Sigmoid colon (tissue), 7 donors: Measurements from ENCODE around the gene CPE. TPM values are rescaled to one million over a fixed set of nuclear protein-coding genes. Genes with fewer than 3 reads are reported as not detected.

ENCODE experiments used
- DNase-seq: peaks from one replicate; pipeline ENCODE4 v3.0.0-alpha.2; 2019
- H3K27ac ChIP-seq, 4 donors: fragments of 200-600 bp; sonication (generic); one replicate each; pipeline ENCODE4 v1.5.1; 2016 to 2019; ENCODE audit warnings: mild to moderate bottlenecking in 1 of 4
- H3K27me3 ChIP-seq, 3 donors: fragments of 200-600 bp; sonication (generic); one replicate each; pipeline ENCODE4 v1.5.1; 2019; ENCODE audit warnings: mild to moderate bottlenecking in 1 of 3
- H3K36me3 ChIP-seq, 4 donors: fragments of 200-600 bp; sonication (generic); one replicate each; pipeline ENCODE4 v1.5.1; 2016 to 2019
- H3K4me1 ChIP-seq, 4 donors: fragments of 200-600 bp; sonication (generic); one replicate each; pipeline ENCODE4 v1.5.1; 2017 to 2019
- H3K4me3 ChIP-seq, 4 donors: fragments of 200-600 bp; sonication (generic); one replicate each; pipeline ENCODE4 v1.5.1; 2017 to 2019; ENCODE audit warnings: mild to moderate bottlenecking in 2 of 4, moderate library complexity in 1 of 4
- H3K9me3 ChIP-seq, 4 donors: fragments of 200-600 bp in 3 of 4; sonication (generic) in 3 of 4; one replicate each; pipeline versions ENCODE4 v1.5.1 to v1.6.1; 2013 to 2019
- CTCF ChIP-seq, 4 experiments: fragments of 450-650 bp in 3 of 4; fragments of 200-600 bp in 1 of 4; IDR thresholded peaks; one replicate each; pipeline ENCODE4 v1.5.1; 2016 to 2019; ENCODE audit warnings: antibody characterized with exemption in 4 of 4, mild to moderate bottlenecking in 3 of 4, moderate library complexity in 2 of 4
- EP300 ChIP-seq, 4 donors: sonication (generic); formaldehyde crosslinking; IDR thresholded peaks; one replicate each; pipeline ENCODE4 v1.6.1; 2017; ENCODE audit warnings: antibody characterized with exemption in 4 of 4
- POLR2A ChIP-seq, 2 donors: fragments of 450-650 bp; IDR thresholded peaks; one replicate each; pipeline ENCODE4 v1.6.1; 2016; ENCODE audit warnings: antibody characterized with exemption in 2 of 2, mild to moderate bottlenecking in 2 of 2, moderate library complexity in 2 of 2
- POLR2AphosphoS5 ChIP-seq, 4 donors: sonication (generic); formaldehyde crosslinking; IDR thresholded peaks; one replicate each; pipeline ENCODE4 v1.6.1; 2017; ENCODE audit warnings: antibody characterized with exemption in 4 of 4
- WGBS, 2 donors: extraction: QIAGEN DNeasy Blood & Tissue Kit; methylation state at CpG; one replicate each; pipeline ENCODE4 v1.1.7; 2013; 5-methylcytosine and 5-hydroxymethylcytosine counted together
- intact Hi-C: fragments of 100-400 bp; cut with DNase I; formaldehyde crosslinking; loops from one replicate; pipeline ENCODE4 v1.15.1; 2023
- polyA plus RNA-seq, 3 donors: library from polyadenylated mRNA; stranded (reverse); fragments of 200-250 nt; gene quantifications; one replicate each; pipeline ENCODE4 v1.2.3, GENCODE V29; 2013
- total RNA-seq, 4 donors: library from RNA; depleted of rRNA; stranded (reverse); fragments of >200 nt; gene quantifications; one replicate each; pipeline ENCODE4 v1.1.0, GENCODE V29; 2016
- donor health status: healthy with polysubstance abuse.
- donor health status: Bipolar disorder and iron deficiency.
- donor health status: healthy.

Gene CPE
- total and polyA plus RNA-seq, 7 donors = 5.4 to 64.5 (median 31.8) TPM

- TF ChIP-seq CTCF (IDR thresholded peaks at IDR 0.05) (no peak), EP300 (IDR thresholded peaks at IDR 0.05) (no peak), POLR2AphosphoS5 (IDR thresholded peaks at IDR 0.05) (no peak), POLR2A (IDR thresholded peaks at IDR 0.05) (no peak)
- H3K27me3 ChIP-seq = no peaks in the 10 kb centered on the region
- intact Hi-C loops = no loop called here
- no peaks in the 10 kb centered on the region for H3K9me3 ChIP-seq
- no peaks in the 10 kb centered on the region for H3K36me3 ChIP-seq
- DNase-seq = no peak
- peaks cover 0 to 12% (median 8%) of the 10 kb centered on the region in 4 donors for H3K4me1 ChIP-seq
- H3K27ac ChIP-seq = no peak overlapping the region
- WGBS, 2 donors = 36 to 79% methylated on average over 1 of the region's 1 CpG
- no peak overlapping the region for H3K4me3 ChIP-seq
Measured at GRCh38 chr4:165518686-165519085, 139.9 kb downstream of the CPE start.

GRCh38 chr4:165519591-165519990 is 140.8 kb downstream of the CPE start:
- intact Hi-C loops = no loop called here
- no peak for DNase-seq
- Histone ChIP-seq H3K27ac (no peak overlapping the region), H3K4me1 (peaks cover 0 to 12% (median 7%) of the 10 kb centered on the region in 4 donors), H3K36me3 (no peaks in the 10 kb centered on the region), H3K27me3 (no peaks in the 10 kb centered on the region), H3K4me3 (no peak overlapping the region), H3K9me3 (no peaks in the 10 kb centered on the region)
- TF ChIP-seq EP300 (IDR thresholded peaks at IDR 0.05) (no peak), CTCF (IDR thresholded peaks at IDR 0.05) (no peak), POLR2AphosphoS5 (IDR thresholded peaks at IDR 0.05) (no peak), POLR2A (IDR thresholded peaks at IDR 0.05) (no peak)

GRCh38 chr4:165520086-165520485 is 141.3 kb downstream of the CPE start:
- no peak for DNase-seq
- intact Hi-C loops = no loop called here
- Histone ChIP-seq H3K27me3 (no peaks in the 10 kb centered on the region), H3K36me3 (no peaks in the 10 kb centered on the region), H3K27ac (no peak overlapping the region), H3K4me3 (no peak overlapping the region), H3K4me1 (peaks cover 0 to 12% (median 7%) of the 10 kb centered on the region in 4 donors), H3K9me3 (no peaks in the 10 kb centered on the region)
- TF ChIP-seq POLR2AphosphoS5 (IDR thresholded peaks at IDR 0.05) (no peak), EP300 (IDR thresholded peaks at IDR 0.05) (no peak), CTCF (IDR thresholded peaks at IDR 0.05) (no peak), POLR2A (IDR thresholded peaks at IDR 0.05) (no peak)
- WGBS, 2 donors = 70 to 71% methylated on average over 4 of the region's 4 CpGs

GRCh38 chr4:165522050-165522449 is 143.2 kb downstream of the CPE start:
- H3K27me3 ChIP-seq = no peaks in the 10 kb centered on the region
- TF ChIP-seq POLR2AphosphoS5 (IDR thresholded peaks at IDR 0.05) = no peak
- TF ChIP-seq EP300 (IDR thresholded peaks at IDR 0.05) = no peak
- TF ChIP-seq CTCF (IDR thresholded peaks at IDR 0.05) = no peak
- TF ChIP-seq POLR2A (IDR thresholded peaks at IDR 0.05) = no peak
- H3K4me3 ChIP-seq = no peak overlapping the region
- no peaks in the 10 kb centered on the region for H3K36me3 ChIP-seq
- no peak for DNase-seq
- intact Hi-C loops = no loop called here
- WGBS, 2 donors = 76 to 77% methylated on average over 1 of the region's 1 CpG
- peaks cover 0 to 12% (median 7%) of the 10 kb centered on the region in 4 donors for H3K4me1 ChIP-seq
- H3K27ac ChIP-seq = no peak overlapping the region
- H3K9me3 ChIP-seq = no peaks in the 10 kb centered on the region

- Histone ChIP-seq H3K27ac (no peak overlapping the region), H3K36me3 (no peaks in the 10 kb centered on the region), H3K9me3 (no peaks in the 10 kb centered on the region), H3K4me3 (no peak overlapping the region), H3K4me1 (peaks cover 0 to 11% (median 5%) of the 10 kb centered on the region in 4 donors), H3K27me3 (no peaks in the 10 kb centered on the region)
- WGBS, 2 donors = 89 to 90% methylated on average over 9 of the region's 9 CpGs
- no peak for TF ChIP-seq POLR2A (IDR thresholded peaks at IDR 0.05)
- no peak for TF ChIP-seq EP300 (IDR thresholded peaks at IDR 0.05)
- TF ChIP-seq CTCF (IDR thresholded peaks at IDR 0.05) = no peak
- no peak for TF ChIP-seq POLR2AphosphoS5 (IDR thresholded peaks at IDR 0.05)
- DNase-seq = no peak
- intact Hi-C loops = no loop called here
Measured at GRCh38 chr4:165524532-165525190, 145.9 kb downstream of the CPE start.
